ENCODE results near the gene AKAP13. TPM values are rescaled to one million over a fixed set of nuclear protein-coding genes. Genes with fewer than 3 reads are reported as not detected.

AKAP13 gene
- total and polyA plus RNA-seq, 2 of the 13 experiments (the other 11 are each of a cell fraction or from before 2014, with no cell fraction given), result 6.7 to 27.1 TPM

DNA sequence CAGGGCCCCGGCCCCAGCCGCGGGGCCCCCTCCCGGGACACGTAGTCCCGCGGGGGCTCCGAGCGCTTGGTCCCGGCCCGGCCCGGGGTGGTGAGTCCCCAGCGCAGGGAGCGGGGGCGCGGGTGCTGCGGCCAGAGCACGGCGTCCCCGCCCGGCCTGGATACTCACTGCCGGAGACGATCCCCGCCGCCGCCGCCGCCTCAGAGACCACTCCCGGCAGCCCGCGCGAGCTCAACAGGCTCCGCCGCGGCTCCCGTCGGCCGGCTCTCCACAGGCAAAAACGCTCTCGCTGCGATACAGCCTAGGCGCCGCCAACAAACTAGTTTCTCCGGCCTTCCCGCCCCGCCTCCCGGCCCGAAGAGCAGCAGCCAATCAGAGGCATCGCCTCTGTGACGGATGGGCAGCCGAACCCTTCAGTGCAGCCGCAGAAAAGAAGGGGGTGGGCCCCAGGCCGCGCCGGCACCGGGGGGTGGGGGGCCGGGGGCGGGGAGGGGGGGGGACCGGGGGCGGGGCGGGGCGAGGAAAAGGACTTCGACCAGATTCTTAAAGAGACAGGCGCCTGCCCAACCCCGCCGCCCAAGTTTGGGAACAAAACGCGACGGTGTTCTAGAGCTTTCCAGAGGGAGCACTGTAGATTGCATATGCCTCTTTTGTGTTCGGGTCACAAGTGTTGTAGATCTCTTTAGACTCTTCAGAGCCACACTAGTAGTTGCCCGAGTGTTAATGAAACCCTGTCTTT, 414.4 kb downstream of the AKAP13 start, which contains the start of gene KLHL25 (continued):
- TF ChIP-seq, protein P1, sequence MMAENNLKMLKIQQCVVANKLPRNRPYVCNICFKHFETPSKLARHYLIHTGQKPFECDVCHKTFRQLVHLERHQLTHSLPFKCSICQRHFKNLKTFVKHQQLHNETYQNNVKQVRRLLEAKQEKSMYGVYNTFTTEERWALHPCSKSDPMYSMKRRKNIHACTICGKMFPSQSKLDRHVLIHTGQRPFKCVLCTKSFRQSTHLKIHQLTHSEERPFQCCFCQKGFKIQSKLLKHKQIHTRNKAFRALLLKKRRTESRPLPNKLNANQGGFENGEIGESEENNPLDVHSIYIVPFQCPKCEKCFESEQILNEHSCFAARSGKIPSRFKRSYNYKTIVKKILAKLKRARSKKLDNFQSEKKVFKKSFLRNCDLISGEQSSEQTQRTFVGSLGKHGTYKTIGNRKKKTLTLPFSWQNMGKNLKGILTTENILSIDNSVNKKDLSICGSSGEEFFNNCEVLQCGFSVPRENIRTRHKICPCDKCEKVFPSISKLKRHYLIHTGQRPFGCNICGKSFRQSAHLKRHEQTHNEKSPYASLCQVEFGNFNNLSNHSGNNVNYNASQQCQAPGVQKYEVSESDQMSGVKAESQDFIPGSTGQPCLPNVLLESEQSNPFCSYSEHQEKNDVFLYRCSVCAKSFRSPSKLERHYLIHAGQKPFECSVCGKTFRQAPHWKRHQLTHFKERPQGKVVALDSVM (CRISPR knock-in tag; IDR thresholded peaks at IDR 0.05), result no peak
- TF ChIP-seq SETDB1 (CRISPR knock-in tag; IDR thresholded peaks at IDR 0.05; ENCODE audit: borderline replicate concordance) (no peak), JUND (CRISPR knock-in tag; IDR thresholded peaks at IDR 0.05) (no peak), TAF1 (CRISPR knock-in tag; IDR thresholded peaks at IDR 0.05) (peak; percentile 70), FOXO1 (CRISPR knock-in tag; IDR thresholded peaks at IDR 0.05) (no peak), ZNF251 (CRISPR knock-in tag; IDR thresholded peaks at IDR 0.05) (no peak), ZNF737 (CRISPR knock-in tag; IDR thresholded peaks at IDR 0.05; ENCODE audit: borderline replicate concordance) (no peak), ZNF274 (CRISPR knock-in tag; IDR thresholded peaks at IDR 0.05) (no peak), ZNF101 (CRISPR knock-in tag; IDR thresholded peaks at IDR 0.05; ENCODE audit: borderline replicate concordance, low read depth) (no peak), ZNF34 (CRISPR knock-in tag; IDR thresholded peaks at IDR 0.05; ENCODE audit: borderline replicate concordance) (no peak), ZNF773 (CRISPR knock-in tag; IDR thresholded peaks at IDR 0.05; ENCODE audit: borderline replicate concordance) (no peak)
- TF ChIP-seq, protein P2, sequence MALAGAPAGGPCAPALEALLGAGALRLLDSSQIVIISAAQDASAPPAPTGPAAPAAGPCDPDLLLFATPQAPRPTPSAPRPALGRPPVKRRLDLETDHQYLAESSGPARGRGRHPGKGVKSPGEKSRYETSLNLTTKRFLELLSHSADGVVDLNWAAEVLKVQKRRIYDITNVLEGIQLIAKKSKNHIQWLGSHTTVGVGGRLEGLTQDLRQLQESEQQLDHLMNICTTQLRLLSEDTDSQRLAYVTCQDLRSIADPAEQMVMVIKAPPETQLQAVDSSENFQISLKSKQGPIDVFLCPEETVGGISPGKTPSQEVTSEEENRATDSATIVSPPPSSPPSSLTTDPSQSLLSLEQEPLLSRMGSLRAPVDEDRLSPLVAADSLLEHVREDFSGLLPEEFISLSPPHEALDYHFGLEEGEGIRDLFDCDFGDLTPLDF (CRISPR knock-in tag; IDR thresholded peaks at IDR 0.05), result no peak
- TF ChIP-seq, protein P3, sequence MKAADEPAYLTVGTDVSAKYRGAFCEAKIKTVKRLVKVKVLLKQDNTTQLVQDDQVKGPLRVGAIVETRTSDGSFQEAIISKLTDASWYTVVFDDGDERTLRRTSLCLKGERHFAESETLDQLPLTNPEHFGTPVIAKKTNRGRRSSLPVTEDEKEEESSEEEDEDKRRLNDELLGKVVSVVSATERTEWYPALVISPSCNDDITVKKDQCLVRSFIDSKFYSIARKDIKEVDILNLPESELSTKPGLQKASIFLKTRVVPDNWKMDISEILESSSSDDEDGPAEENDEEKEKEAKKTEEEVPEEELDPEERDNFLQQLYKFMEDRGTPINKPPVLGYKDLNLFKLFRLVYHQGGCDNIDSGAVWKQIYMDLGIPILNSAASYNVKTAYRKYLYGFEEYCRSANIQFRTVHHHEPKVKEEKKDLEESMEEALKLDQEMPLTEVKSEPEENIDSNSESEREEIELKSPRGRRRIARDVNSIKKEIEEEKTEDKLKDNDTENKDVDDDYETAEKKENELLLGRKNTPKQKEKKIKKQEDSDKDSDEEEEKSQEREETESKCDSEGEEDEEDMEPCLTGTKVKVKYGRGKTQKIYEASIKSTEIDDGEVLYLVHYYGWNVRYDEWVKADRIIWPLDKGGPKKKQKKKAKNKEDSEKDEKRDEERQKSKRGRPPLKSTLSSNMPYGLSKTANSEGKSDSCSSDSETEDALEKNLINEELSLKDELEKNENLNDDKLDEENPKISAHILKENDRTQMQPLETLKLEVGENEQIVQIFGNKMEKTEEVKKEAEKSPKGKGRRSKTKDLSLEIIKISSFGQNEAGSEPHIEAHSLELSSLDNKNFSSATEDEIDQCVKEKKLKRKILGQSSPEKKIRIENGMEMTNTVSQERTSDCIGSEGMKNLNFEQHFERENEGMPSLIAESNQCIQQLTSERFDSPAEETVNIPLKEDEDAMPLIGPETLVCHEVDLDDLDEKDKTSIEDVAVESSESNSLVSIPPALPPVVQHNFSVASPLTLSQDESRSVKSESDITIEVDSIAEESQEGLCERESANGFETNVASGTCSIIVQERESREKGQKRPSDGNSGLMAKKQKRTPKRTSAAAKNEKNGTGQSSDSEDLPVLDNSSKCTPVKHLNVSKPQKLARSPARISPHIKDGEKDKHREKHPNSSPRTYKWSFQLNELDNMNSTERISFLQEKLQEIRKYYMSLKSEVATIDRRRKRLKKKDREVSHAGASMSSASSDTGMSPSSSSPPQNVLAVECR (CRISPR knock-in tag; IDR thresholded peaks at IDR 0.05; ENCODE audit: borderline replicate concordance), result peak; percentile 70; the same call in 1 of the 2 replicates
- TF ChIP-seq, protein P4, sequence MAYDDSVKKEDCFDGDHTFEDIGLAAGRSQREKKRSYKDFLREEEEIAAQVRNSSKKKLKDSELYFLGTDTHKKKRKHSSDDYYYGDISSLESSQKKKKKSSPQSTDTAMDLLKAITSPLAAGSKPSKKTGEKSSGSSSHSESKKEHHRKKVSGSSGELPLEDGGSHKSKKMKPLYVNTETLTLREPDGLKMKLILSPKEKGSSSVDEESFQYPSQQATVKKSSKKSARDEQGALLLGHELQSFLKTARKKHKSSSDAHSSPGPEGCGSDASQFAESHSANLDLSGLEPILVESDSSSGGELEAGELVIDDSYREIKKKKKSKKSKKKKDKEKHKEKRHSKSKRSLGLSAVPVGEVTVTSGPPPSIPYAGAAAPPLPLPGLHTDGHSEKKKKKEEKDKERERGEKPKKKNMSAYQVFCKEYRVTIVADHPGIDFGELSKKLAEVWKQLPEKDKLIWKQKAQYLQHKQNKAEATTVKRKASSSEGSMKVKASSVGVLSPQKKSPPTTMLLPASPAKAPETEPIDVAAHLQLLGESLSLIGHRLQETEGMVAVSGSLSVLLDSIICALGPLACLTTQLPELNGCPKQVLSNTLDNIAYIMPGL (CRISPR knock-in tag; IDR thresholded peaks at IDR 0.05; ENCODE audit: borderline replicate concordance in 1 of 2, low read depth in 1 of 2), result 0 out of 4 replicates have a peak, but pooled peaks of 1 of the 2 experiments have one; percentile 10
- TF ChIP-seq, protein P5, sequence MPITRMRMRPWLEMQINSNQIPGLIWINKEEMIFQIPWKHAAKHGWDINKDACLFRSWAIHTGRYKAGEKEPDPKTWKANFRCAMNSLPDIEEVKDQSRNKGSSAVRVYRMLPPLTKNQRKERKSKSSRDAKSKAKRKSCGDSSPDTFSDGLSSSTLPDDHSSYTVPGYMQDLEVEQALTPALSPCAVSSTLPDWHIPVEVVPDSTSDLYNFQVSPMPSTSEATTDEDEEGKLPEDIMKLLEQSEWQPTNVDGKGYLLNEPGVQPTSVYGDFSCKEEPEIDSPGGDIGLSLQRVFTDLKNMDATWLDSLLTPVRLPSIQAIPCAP (CRISPR knock-in tag; IDR thresholded peaks at IDR 0.05; ENCODE audit: low read depth), result no peak
